Measurements from ENCODE around the gene SLC22A16. TPM values are rescaled to one million over a fixed set of nuclear protein-coding genes. Genes with fewer than 3 reads are reported as not detected.

SLC22A16 gene
- polyA plus RNA-seq, 1 of the 3 experiments (the other 2 are of a cell fraction) = not detected

DNA sequence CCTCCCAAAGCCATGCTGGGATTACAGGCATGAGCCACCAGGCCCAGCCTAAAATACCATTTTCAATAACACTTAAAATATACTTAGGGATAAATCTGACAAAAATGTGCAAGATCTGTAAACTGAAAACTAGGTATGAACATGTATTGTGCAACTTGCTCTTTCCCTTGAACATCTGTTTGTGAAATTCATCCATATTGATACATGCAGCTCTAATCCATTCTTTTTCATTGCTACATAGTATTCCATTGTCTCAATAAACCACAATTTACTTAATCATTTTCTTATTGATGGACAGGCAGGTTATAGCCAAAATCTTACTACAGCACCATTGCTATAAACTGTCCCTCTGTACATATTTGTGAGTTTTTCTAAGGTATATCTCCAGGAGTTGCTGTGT lies 4.7 kb upstream of the SLC22A16 start:
- H3K27ac ChIP-seq (ENCODE audit: low read depth in 2 of 2, low read length in 1 of 2) = no peak overlapping the region
- no peak overlapping the region for H2AFZ ChIP-seq (ENCODE audit: low read depth)
- H3K79me2 ChIP-seq (ENCODE audit: insufficient read depth) = no peaks in the 10 kb centered on the region
- no peaks in the 10 kb centered on the region for H3F3A ChIP-seq (replicated peaks; ENCODE audit: insufficient read depth)
- H4K20me1 ChIP-seq (ENCODE audit: insufficient read depth) = no peaks in the 10 kb centered on the region
- TF ChIP-seq TAF1 (IDR thresholded peaks at IDR 0.05; ENCODE audit: borderline replicate concordance, low read depth, low read length) (no peak), EP300 (IDR thresholded peaks at IDR 0.05; ENCODE audit: borderline replicate concordance in 1 of 2, low read depth in 1 of 2, low read length in 1 of 2) (no peak), SIN3A (IDR thresholded peaks at IDR 0.05; ENCODE audit: borderline replicate concordance, low read depth, low read length) (no peak), RFX5 (IDR thresholded peaks at IDR 0.05; ENCODE audit: low read length) (no peak), MXI1 (IDR thresholded peaks at IDR 0.05; ENCODE audit: low read depth, low read length) (no peak), RAD21 (IDR thresholded peaks at IDR 0.05; ENCODE audit: low read length) (no peak), GATA2 (CRISPR knock-in tag; IDR thresholded peaks at IDR 0.05) (no peak), ELF1 (IDR thresholded peaks at IDR 0.05) (no peak), CHD2 (IDR thresholded peaks at IDR 0.05; ENCODE audit: low read length, partially characterized antibody) (no peak), TEAD4 (IDR thresholded peaks at IDR 0.05; ENCODE audit: borderline replicate concordance, insufficient read depth) (no peak), MEF2A (IDR thresholded peaks at IDR 0.05; ENCODE audit: borderline replicate concordance, low read depth) (no peak), SMC3 (IDR thresholded peaks at IDR 0.05; ENCODE audit: low read depth, low read length) (no peak), TCF12 (IDR thresholded peaks at IDR 0.05) (no peak)
- TF ChIP-seq, protein P1, sequence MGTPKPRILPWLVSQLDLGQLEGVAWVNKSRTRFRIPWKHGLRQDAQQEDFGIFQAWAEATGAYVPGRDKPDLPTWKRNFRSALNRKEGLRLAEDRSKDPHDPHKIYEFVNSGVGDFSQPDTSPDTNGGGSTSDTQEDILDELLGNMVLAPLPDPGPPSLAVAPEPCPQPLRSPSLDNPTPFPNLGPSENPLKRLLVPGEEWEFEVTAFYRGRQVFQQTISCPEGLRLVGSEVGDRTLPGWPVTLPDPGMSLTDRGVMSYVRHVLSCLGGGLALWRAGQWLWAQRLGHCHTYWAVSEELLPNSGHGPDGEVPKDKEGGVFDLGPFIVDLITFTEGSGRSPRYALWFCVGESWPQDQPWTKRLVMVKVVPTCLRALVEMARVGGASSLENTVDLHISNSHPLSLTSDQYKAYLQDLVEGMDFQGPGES (IDR thresholded peaks at IDR 0.05; ENCODE audit: low read depth, low read length) = no peak
- TF ChIP-seq, protein P2, sequence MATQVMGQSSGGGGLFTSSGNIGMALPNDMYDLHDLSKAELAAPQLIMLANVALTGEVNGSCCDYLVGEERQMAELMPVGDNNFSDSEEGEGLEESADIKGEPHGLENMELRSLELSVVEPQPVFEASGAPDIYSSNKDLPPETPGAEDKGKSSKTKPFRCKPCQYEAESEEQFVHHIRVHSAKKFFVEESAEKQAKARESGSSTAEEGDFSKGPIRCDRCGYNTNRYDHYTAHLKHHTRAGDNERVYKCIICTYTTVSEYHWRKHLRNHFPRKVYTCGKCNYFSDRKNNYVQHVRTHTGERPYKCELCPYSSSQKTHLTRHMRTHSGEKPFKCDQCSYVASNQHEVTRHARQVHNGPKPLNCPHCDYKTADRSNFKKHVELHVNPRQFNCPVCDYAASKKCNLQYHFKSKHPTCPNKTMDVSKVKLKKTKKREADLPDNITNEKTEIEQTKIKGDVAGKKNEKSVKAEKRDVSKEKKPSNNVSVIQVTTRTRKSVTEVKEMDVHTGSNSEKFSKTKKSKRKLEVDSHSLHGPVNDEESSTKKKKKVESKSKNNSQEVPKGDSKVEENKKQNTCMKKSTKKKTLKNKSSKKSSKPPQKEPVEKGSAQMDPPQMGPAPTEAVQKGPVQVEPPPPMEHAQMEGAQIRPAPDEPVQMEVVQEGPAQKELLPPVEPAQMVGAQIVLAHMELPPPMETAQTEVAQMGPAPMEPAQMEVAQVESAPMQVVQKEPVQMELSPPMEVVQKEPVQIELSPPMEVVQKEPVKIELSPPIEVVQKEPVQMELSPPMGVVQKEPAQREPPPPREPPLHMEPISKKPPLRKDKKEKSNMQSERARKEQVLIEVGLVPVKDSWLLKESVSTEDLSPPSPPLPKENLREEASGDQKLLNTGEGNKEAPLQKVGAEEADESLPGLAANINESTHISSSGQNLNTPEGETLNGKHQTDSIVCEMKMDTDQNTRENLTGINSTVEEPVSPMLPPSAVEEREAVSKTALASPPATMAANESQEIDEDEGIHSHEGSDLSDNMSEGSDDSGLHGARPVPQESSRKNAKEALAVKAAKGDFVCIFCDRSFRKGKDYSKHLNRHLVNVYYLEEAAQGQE (IDR thresholded peaks at IDR 0.05; ENCODE audit: low read depth, low read length) = no peak
- TF ChIP-seq, protein P3, sequence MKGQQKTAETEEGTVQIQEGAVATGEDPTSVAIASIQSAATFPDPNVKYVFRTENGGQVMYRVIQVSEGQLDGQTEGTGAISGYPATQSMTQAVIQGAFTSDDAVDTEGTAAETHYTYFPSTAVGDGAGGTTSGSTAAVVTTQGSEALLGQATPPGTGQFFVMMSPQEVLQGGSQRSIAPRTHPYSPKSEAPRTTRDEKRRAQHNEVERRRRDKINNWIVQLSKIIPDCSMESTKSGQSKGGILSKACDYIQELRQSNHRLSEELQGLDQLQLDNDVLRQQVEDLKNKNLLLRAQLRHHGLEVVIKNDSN (IDR thresholded peaks at IDR 0.05; ENCODE audit: borderline replicate concordance, low read depth) = no peak
- TF ChIP-seq, protein P4, sequence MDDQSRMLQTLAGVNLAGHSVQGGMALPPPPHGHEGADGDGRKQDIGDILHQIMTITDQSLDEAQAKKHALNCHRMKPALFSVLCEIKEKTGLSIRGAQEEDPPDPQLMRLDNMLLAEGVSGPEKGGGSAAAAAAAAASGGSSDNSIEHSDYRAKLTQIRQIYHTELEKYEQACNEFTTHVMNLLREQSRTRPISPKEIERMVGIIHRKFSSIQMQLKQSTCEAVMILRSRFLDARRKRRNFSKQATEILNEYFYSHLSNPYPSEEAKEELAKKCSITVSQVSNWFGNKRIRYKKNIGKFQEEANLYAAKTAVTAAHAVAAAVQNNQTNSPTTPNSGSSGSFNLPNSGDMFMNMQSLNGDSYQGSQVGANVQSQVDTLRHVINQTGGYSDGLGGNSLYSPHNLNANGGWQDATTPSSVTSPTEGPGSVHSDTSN (IDR thresholded peaks at IDR 0.05) = no peak
- H3K4me2 ChIP-seq = no peak overlapping the region
- no peak for DNase-seq
- H3K4me3 ChIP-seq (ENCODE audit: low read depth in 2 of 2, low read length in 1 of 2) = no peak overlapping the region
- no peaks in the 10 kb centered on the region for H3K36me3 ChIP-seq (replicated peaks in 1 of 2; ENCODE audit: control insufficient read depth in 1 of 2, insufficient read depth in 2 of 2, low read length in 1 of 2)
- H3K4me1 ChIP-seq (ENCODE audit: control insufficient read depth in 1 of 2, insufficient read depth in 2 of 2, low read depth in 1 of 2, low read length in 1 of 2) = no peaks in the 10 kb centered on the region; a peak in 1 of 4 replicates
- H3K9ac ChIP-seq = no peak overlapping the region
- H3K9me2 ChIP-seq = no peaks in the 10 kb centered on the region
- ChIA-PET POLR2A (no interaction called here), CTCF (no interaction called here)
- H3K27me3 ChIP-seq (ENCODE audit: insufficient read depth) = no peaks in the 10 kb centered on the region; the same call in 1 of the 2 replicates
- no peaks in the 10 kb centered on the region; the same call in 1 of the 2 replicates for H3K9me3 ChIP-seq

All from SK-N-SH (cell line).